ENCODE measurements around the gene ARHGEF7. TPM values are rescaled to one million over a fixed set of nuclear protein-coding genes. Genes with fewer than 3 reads are reported as not detected.
"Not testable (repeated sequence)": the region's sequence is repeated elsewhere in the genome, so short reads cannot be mapped to it uniquely, and the experiment has no call there.

The ARHGEF7 gene
- total RNA-seq, 2 donors from 2014 or later: 46.7 to 50.7 TPM

DNA sequence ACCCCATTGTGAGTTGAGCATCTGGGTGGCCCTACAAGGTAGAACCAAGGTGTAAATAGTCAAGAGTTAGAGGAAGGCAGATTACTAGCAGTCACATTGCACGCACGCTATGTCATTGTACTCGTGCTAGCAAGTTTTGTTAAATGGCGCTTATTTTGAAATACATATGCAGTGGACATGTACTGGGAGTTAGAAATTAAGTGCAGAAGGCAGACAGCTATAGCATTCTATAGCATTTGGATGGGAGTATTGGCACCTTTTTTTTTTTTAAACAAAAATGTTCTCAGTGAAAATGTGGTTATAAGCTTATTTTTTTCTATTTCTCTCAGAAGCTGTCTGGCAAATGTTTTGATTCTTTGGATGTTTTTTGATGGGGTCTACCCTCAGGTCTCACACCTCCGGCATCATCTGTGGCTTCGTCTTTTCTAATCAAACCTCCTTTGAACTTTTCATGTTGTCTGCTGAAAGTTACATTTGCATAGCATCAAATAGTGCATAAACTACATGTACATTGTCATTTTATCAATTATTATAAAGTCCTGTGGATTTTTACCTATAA, 68.1 kb downstream of the ARHGEF7 start:
- H3K4me3 ChIP-seq: no peak overlapping the region
- H3K9me3 ChIP-seq: no peaks in the 10 kb centered on the region
- no peak overlapping the region for H3K9ac ChIP-seq (ENCODE audit: low read depth in 2 of 2, low read length in 2 of 2)

DNA sequence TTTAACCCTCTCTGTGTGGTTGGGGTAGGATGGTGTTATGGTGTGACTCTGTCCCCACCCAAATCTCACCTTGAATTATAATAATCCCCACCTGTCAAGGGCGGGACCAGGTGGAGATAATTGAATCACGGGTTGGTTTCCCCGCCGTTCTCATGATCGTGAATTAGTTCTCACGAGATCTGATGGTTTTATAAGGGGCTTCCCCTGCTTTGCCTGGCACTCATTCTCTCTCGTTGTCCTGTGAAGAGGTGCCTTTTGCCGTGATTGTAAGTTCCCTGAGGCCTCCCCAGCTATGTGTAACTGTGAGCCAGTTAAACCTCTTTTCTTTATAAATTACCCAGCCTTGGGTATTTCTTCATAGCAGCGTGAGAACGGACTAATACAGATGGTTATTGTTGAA, 68.8 kb downstream of the ARHGEF7 start:
- Histone ChIP-seq H3K9me3 (no peaks in the 10 kb centered on the region), H3K36me3 (no peaks in the 10 kb centered on the region), H3K4me1 (no peaks in the 10 kb centered on the region), H3K27ac (no peak overlapping the region), H3K4me3 (no peak overlapping the region), H3K9ac (ENCODE audit: low read depth in 2 of 2, low read length in 2 of 2) (no peak overlapping the region), H3K27me3 (no peaks in the 10 kb centered on the region)
- no peak for DNase-seq
- TF ChIP-seq, protein P1, sequence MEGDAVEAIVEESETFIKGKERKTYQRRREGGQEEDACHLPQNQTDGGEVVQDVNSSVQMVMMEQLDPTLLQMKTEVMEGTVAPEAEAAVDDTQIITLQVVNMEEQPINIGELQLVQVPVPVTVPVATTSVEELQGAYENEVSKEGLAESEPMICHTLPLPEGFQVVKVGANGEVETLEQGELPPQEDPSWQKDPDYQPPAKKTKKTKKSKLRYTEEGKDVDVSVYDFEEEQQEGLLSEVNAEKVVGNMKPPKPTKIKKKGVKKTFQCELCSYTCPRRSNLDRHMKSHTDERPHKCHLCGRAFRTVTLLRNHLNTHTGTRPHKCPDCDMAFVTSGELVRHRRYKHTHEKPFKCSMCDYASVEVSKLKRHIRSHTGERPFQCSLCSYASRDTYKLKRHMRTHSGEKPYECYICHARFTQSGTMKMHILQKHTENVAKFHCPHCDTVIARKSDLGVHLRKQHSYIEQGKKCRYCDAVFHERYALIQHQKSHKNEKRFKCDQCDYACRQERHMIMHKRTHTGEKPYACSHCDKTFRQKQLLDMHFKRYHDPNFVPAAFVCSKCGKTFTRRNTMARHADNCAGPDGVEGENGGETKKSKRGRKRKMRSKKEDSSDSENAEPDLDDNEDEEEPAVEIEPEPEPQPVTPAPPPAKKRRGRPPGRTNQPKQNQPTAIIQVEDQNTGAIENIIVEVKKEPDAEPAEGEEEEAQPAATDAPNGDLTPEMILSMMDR (IDR thresholded peaks at IDR 0.05): no peak
- intact Hi-C loops (cut with DNase I): no loop called here

More for the DNA sequence above, 68.1 kb downstream of the ARHGEF7 start:
- Histone ChIP-seq H3K4me1 (no peaks in the 10 kb centered on the region), H3K27ac (no peak overlapping the region), H3K27me3 (no peaks in the 10 kb centered on the region), H3K36me3 (no peaks in the 10 kb centered on the region)
- no peak for DNase-seq
- intact Hi-C loops (cut with DNase I): no loop called here
- TF ChIP-seq, protein P1 (IDR thresholded peaks at IDR 0.05): no peak

DNA sequence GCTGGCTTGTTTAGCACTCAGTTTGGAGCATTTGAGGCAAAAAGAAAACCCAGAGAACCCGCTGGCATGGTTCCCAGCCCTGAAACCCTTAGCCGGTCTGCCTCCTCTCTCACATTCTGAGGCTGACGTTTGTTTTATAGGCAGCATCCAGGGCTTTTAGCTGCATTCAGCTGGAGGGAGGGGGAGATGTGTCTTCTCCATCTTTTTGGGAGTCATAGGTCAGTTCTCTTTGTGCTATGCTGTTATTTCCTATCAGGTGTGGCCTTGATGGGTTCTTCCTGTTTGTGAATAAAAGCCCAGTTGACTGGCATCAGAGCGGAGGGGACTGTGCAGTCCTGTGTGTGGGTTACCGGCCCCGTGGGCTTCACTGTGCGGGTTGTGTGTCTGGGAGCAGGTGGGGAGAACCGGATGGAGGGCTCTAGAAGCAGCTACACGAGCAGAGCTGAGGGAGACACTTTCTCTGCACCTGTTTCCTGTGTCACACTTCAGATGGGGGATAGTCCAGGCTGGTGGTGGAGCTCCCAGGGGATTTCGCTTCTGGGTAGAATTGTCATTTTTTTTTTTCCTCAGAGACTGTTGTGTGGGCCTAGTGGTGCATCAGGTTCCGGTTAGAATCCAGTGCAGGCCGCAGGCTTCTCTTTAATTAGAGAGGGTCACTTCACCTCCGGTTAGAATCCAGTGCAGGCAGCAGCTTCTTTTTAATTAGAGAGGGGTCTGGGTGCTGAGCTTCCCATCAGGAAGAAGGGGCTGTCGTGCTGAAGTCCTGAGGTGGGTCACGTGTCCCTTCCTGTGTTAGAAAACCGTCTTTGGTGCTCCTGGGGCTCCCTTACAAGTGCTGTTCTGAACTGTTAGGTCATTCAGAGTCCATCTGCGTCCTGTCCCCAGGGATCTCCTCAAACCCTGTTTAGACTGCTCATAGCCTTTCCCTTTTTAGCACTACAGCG, 69.6 kb downstream of the ARHGEF7 start:
- intact Hi-C loops (cut with DNase I): no loop called here
- Histone ChIP-seq H3K9ac (ENCODE audit: low read depth in 2 of 2, low read length in 2 of 2) (no peak overlapping the region), H3K4me3 (no peak overlapping the region)

DNA sequence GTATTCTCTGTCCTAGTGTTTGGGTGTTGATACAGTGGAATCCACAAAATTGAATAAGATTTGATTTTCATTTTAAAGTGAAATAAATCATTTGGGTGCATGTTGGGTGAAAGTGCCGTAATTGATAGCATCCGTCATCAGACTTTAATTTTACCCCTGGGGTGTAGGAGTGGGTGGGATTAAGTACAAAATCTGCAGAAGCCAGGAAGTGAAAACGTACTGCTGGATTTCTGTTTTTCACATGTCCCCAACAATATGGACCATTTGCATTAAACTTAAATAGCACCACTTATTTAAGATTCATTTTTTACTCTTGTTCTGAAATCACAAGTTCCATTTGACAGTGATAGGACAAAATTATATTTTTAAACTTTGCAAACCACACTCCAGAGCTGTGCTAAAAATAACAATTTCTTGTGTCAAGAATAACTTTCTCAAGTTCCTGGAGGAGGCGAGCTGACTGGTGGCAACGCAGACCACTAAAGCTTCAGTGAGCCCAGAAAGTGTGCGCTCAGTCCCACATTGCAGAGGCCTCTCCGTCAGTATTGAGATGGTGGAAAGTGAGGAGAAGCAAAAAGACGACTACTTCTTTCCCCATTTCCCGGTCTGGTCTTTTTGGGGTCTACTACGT, 71.3 kb downstream of the ARHGEF7 start:
- H3K27ac ChIP-seq: no peak overlapping the region
- intact Hi-C loops (cut with DNase I): no loop called here
- no peaks in the 10 kb centered on the region for H3K4me1 ChIP-seq
- no peak overlapping the region for H3K4me3 ChIP-seq
- no peaks in the 10 kb centered on the region for H3K36me3 ChIP-seq
- no peak for DNase-seq
- H3K9ac ChIP-seq (ENCODE audit: low read depth in 2 of 2, low read length in 2 of 2): no peak overlapping the region
- no peaks in the 10 kb centered on the region for H3K9me3 ChIP-seq
- TF ChIP-seq, protein P1 (IDR thresholded peaks at IDR 0.05): no peak
- H3K27me3 ChIP-seq: no peaks in the 10 kb centered on the region

More for the DNA sequence above, 69.6 kb downstream of the ARHGEF7 start:
- Histone ChIP-seq H3K27ac (no peak overlapping the region), H3K36me3 (no peaks in the 10 kb centered on the region), H3K4me1 (no peaks in the 10 kb centered on the region), H3K27me3 (no peaks in the 10 kb centered on the region), H3K9me3 (no peaks in the 10 kb centered on the region)
- TF ChIP-seq, protein P1 (IDR thresholded peaks at IDR 0.05): no peak
- no peak for DNase-seq

DNA sequence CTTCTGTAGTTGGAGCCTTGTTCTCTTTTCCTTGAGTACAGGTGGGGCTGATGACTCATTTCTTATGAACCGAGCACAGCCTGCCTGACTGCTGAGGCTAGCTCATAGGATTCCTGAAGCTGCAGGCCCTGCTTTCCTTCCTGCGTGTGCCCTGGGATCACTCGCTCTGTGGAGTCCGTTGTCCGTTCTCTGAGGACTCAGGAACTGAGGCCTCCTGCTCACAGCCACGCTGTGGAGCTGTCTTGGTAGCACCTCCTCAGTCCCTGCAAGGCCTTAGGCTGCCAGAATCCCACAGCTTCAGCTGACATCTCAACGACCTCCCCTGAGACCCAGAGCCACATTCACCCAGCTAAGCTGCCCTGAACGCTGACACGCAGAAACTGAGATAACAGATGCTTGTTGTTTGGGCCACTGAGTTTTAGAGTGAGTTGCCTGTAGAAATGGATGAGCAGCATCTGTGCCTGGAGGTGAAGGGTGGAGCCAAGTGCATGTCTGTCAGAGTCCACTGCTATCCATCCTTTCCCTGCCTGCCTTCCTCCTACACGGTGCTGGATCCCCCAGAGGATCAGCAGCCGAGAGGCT, 72.9 kb downstream of the ARHGEF7 start:
- Histone ChIP-seq H3K9me3 (no peaks in the 10 kb centered on the region), H3K27ac (no peak overlapping the region), H3K9ac (ENCODE audit: low read depth in 2 of 2, low read length in 2 of 2) (no peak overlapping the region), H3K4me3 (no peak overlapping the region), H3K36me3 (no peaks in the 10 kb centered on the region), H3K27me3 (no peaks in the 10 kb centered on the region), H3K4me1 (no peaks in the 10 kb centered on the region)
- intact Hi-C loops (cut with DNase I): no loop called here
- DNase-seq: no peak
- TF ChIP-seq, protein P1 (IDR thresholded peaks at IDR 0.05): no peak

DNA sequence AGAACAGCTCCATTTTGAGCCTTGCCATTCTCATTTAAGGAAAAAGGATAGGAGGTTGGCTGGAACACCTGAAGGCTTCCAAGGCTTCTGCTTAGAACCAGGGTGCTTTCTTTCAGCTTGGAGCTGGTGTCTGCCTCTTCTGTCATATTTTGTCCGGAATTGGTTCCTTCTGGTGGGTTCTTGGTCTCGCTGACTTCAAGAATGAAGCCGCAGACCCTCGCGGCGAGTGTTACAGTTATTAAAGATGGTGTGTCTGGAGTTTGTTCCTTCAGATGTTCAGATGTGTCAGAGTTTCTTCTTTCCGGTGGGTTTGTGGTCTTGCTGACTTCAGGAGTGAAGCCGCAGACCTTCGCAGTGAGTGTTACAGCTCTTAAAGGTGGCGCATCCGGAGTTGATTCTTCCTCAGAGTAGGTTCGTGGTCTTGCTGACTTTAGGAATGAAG, 74.0 kb downstream of the ARHGEF7 start:
- H3K9me3 ChIP-seq; H3K9ac ChIP-seq (ENCODE audit: low read depth in 2 of 2, low read length in 2 of 2); DNase-seq; H3K27ac ChIP-seq; intact Hi-C loops (cut with DNase I); H3K27me3 ChIP-seq; H3K4me3 ChIP-seq; H3K4me1 ChIP-seq; H3K36me3 ChIP-seq: not testable (repeated sequence)

DNA sequence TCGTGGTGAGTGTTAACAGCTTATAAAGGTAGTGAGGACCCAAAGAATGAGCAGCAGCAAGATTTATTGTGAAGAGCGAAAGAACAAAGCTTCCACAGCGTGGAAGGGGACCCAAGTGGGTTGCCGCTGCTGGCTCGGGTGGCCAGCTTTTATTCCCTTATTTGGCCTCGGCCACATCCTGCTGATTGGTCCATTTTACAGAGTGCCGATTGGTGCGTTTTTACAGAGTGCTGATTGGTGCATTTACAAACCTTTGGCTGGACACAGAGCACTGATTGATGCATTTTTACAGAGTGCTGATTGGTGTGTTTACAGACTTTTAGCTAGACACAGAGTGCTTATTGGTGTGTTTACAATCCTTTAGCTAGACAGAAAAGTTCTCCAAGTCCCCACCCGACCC, 74.4 kb downstream of the ARHGEF7 start:
- H3K36me3 ChIP-seq; H3K9me3 ChIP-seq; H3K4me3 ChIP-seq; H3K4me1 ChIP-seq; H3K27me3 ChIP-seq; H3K9ac ChIP-seq (ENCODE audit: low read depth in 2 of 2, low read length in 2 of 2); DNase-seq; intact Hi-C loops (cut with DNase I); H3K27ac ChIP-seq: not testable (repeated sequence)

DNA sequence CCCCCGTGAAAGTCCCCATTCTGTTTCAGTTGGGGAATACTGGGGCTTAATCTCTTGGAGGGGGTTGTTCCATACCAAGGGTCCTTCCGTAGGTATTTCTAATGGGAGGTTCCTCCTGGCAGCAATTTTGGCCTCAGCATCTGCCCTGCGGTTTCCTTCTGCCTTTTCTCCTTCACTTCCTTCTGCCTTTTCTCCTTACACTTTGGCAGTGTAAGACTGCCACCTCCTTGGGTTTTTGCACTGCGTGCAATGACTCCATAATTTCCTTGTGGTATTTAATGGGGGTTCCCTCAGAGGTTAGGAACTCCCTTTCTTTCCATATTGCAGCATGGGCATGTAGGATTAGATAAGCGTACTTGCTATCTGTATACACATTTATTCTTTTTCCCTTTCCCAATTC, 78.1 kb downstream of the ARHGEF7 start:
- H3K27me3 ChIP-seq; H3K4me1 ChIP-seq; H3K27ac ChIP-seq; H3K9me3 ChIP-seq; intact Hi-C loops (cut with DNase I); DNase-seq; H3K36me3 ChIP-seq; H3K9ac ChIP-seq (ENCODE audit: low read depth in 2 of 2, low read length in 2 of 2); H3K4me3 ChIP-seq: not testable (repeated sequence)
